HCT116 (cell line): ENCODE measurements around the gene SND1. TPM values are rescaled to one million over a fixed set of nuclear protein-coding genes. Genes with fewer than 3 reads are reported as not detected.
"Not testable (repeated sequence)": the region's sequence is repeated elsewhere in the genome, so short reads cannot be mapped to it uniquely, and the experiment has no call there.

Source experiments
- ATAC-seq: fragments of 200-7000 bp; cut with Tn5 transposase; 2 replicates; pipeline ENCODE4 v1.9.1; 2020; ENCODE audit warnings: mild to moderate bottlenecking, moderate library complexity
- BruUV-seq: library from RNA; stranded (reverse); fragments of 400-500 nt; replicated peaks from 2 replicates; lab custom pipeline; 2021; lab: Mats Ljungman, UMichigan
- CTCF ChIA-PET: fragments of 300-600 bp; sonication (Branson Sonifier 250); formaldehyde crosslinking; loops from one replicate; lab custom pipeline; 2021; ENCODE audit warnings: antibody characterized with exemption; lab: Charles Lee
- POLR2A ChIA-PET: fragments of 300-600, 350-600 bp; sonication (Branson Sonifier 250); formaldehyde crosslinking; loops from one replicate; lab custom pipeline; 2021; ENCODE audit warnings: antibody characterized with exemption; lab: Charles Lee
- RAD21 ChIA-PET, 2 experiments: fragments of 300-600 bp; sonication (Branson Sonifier 250); formaldehyde crosslinking; loops; one replicate each; lab custom pipeline; 2023; ENCODE audit warnings: low total read pairs in 2 of 2; ENCODE audit not compliant: uncharacterized antibody in 2 of 2, unreplicated experiment in 2 of 2, low non-redundant PET in 1 of 2; lab: Charles Lee
- DNase-seq: peaks from one replicate; pipeline ENCODE4 v3.0.0-alpha.2; 2010; ENCODE audit warnings: low read depth, low spot score
- H2AFZ ChIP-seq: fragments of 200-600 bp; shearing (Covaris generic), sonication (generic); 2 replicates; pipeline ENCODE4 v1.6.1; 2017; ENCODE audit warnings: low read depth, mixed run types, mixed read lengths, antibody characterized with exemption, low read length; ENCODE audit not compliant: poor library complexity, severe bottlenecking
- H3K27ac ChIP-seq: 2 replicates; pipeline ENCODE4 v1.5.1; 2012; ENCODE audit warnings: low read depth, low read length
- H3K27me3 ChIP-seq: fragments of 200-600 bp; sonication (generic); 2 replicates; pipeline ENCODE4 v1.6.1; 2016; ENCODE audit warnings: mixed run types, low read length, mixed read lengths; ENCODE audit not compliant: insufficient read depth
- H3K36me3 ChIP-seq, 2 experiments: fragments of 200-500 bp in 1 of 2; fragments of 200-600 bp in 1 of 2; sonication (Bioruptor generic) in 1 of 2; sonication (generic) in 1 of 2; 2 replicates each; pipeline versions ENCODE4 v1.5.1 to v1.6.1; 2014 to 2016; ENCODE audit warnings: low read length in 2 of 2, inconsistent platforms in 1 of 2, mixed read lengths in 1 of 2, mixed run types in 1 of 2; ENCODE audit not compliant: insufficient read depth in 2 of 2, control insufficient read depth in 1 of 2
- H3K4me1 ChIP-seq, 2 experiments: fragments of 200-600 bp in 1 of 2; sonication (generic) in 1 of 2; 2 replicates each; pipeline versions ENCODE4 v1.5.1 to v1.6.1; 2012 to 2017; ENCODE audit warnings: low read length in 2 of 2, inconsistent platforms in 1 of 2, mild to moderate bottlenecking in 1 of 2, mixed read lengths in 1 of 2, mixed run types in 1 of 2, moderate library complexity in 1 of 2; ENCODE audit not compliant: insufficient read depth in 2 of 2, control insufficient read depth in 1 of 2
- H3K4me2 ChIP-seq: fragments of 200-600 bp; sonication (generic); 2 replicates; pipeline ENCODE4 v1.6.1; 2017; ENCODE audit warnings: mixed run types, low read length, mixed read lengths
- H3K4me3 ChIP-seq, 2 experiments: fragments of 200-600 bp in 1 of 2; sonication (generic) in 1 of 2; replicated peaks in 1 of 2; 2 replicates each; pipeline ENCODE4 v1.5.1; 2011 to 2016; ENCODE audit warnings: low read length in 2 of 2, control low read depth in 1 of 2, low read depth in 1 of 2, mild to moderate bottlenecking in 1 of 2, mixed read lengths in 1 of 2, mixed run types in 1 of 2
- H3K79me2 ChIP-seq: fragments of 200-600 bp; sonication (generic); 2 replicates; pipeline ENCODE4 v1.6.1; 2017; ENCODE audit warnings: mild to moderate bottlenecking, mixed run types, low read length, moderate library complexity, mixed read lengths; ENCODE audit not compliant: insufficient read depth
- H3K9ac ChIP-seq: fragments of 200-600 bp; sonication (generic); 2 replicates; pipeline ENCODE4 v1.6.1; 2016; ENCODE audit warnings: low read length, mixed read lengths
- H3K9me2 ChIP-seq: fragments of 200-600 bp; sonication (generic), shearing (Covaris generic); 2 replicates; pipeline ENCODE4 v1.6.1; 2017; ENCODE audit warnings: mixed run types, mild to moderate bottlenecking, moderate library complexity; ENCODE audit not compliant: insufficient read depth
- H3K9me3 ChIP-seq, 2 experiments: fragments of 200-500 bp in 1 of 2; fragments of 200-600 bp in 1 of 2; sonication (Bioruptor generic) in 1 of 2; sonication (generic) in 1 of 2; 2 replicates each; pipeline ENCODE4 v1.6.1; 2014 to 2017; ENCODE audit warnings: low read length in 2 of 2, mixed read lengths in 2 of 2, inconsistent platforms in 1 of 2, low read depth in 1 of 2, mild to moderate bottlenecking in 1 of 2, mixed run types in 1 of 2, moderate library complexity in 1 of 2; ENCODE audit not compliant: control insufficient read depth in 1 of 2, insufficient read depth in 1 of 2
- H4K20me1 ChIP-seq: fragments of 200-600 bp; sonication (generic), shearing (Covaris generic); 2 replicates; pipeline ENCODE4 v1.6.1; 2017; ENCODE audit warnings: mixed run types, mild to moderate bottlenecking, moderate library complexity; ENCODE audit not compliant: insufficient read depth
- CBX3 ChIP-seq: IDR thresholded peaks from 2 replicates; pipeline ENCODE4 v1.6.1; 2012; ENCODE audit warnings: low read depth
- CEBPB ChIP-seq: IDR thresholded peaks from 2 replicates; pipeline ENCODE4 v1.6.1; 2012; ENCODE audit warnings: low read depth
- EZH2 ChIP-seq: fragments of 200-600 bp; sonication (generic); IDR thresholded peaks from 2 replicates; pipeline ENCODE4 v1.6.1; 2017; ENCODE audit warnings: antibody characterized with exemption, mixed run types
- EZH2phosphoT487 ChIP-seq: fragments of 200-600 bp; IDR thresholded peaks from 2 replicates; pipeline ENCODE4 v1.6.1; 2018; ENCODE audit warnings: antibody characterized with exemption, borderline replicate concordance
- TCF7L2 ChIP-seq: IDR thresholded peaks from 2 replicates; pipeline ENCODE4 v1.7.0; 2011; ENCODE audit warnings: borderline replicate concordance, inconsistent platforms; ENCODE audit not compliant: insufficient read depth, insufficient read length; ENCODE audit errors: extremely low read depth
- intact Hi-C: fragments of 100-400 bp; cut with micrococcal nuclease; formaldehyde crosslinking; loops from 2 replicates; pipeline ENCODE4 v1.10.0; 2022
- total RNA-seq: library from RNA; stranded (reverse); gene quantifications from one replicate; pipeline ENCODE4 v1.2.1, GENCODE V29; 2021; ENCODE audit not compliant: unreplicated experiment
- TF ChIP-seq, protein P1 (sequence below): IDR thresholded peaks from 2 replicates; pipeline ENCODE4 v1.6.1; 2011; ENCODE audit warnings: mild to moderate bottlenecking, low read length, moderate library complexity; ENCODE audit not compliant: insufficient replicate concordance; ENCODE audit errors: extremely low read depth
- TF ChIP-seq, protein P2 (sequence below): IDR thresholded peaks from 2 replicates; pipeline ENCODE4 v1.6.1; 2012
- TF ChIP-seq, protein P3 (sequence below): IDR thresholded peaks from 2 replicates; pipeline ENCODE4 v1.6.1; 2012

Gene SND1
- total RNA-seq, 1 experiment from 2014 or later = 169 TPM

DNA sequence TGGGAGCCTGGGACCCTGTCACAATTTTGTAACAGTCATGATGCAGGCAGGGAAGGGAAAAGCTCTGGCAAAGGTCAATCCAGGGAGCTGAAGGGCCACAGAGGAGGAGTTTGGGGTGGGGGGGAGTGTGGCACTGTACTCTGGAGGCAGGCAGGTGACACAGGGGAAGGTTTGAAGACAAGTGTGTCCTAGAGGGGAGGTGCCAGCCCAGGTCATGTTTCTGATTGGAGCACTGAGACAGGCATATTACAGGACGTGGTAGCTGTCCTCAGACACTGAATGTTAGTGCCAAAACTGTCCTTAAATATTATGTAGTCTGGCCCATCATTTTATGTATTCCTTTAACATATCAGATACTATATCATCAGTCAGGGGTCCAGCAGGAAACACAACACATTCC, 454.8 kb downstream of the SND1 start:
- intact Hi-C loops = no loop called here
- ATAC-seq = peak; percentile 59
- Histone ChIP-seq H3K27me3 (no peaks in the 10 kb centered on the region; the same call in 1 of the 2 replicates), H4K20me1 (no peaks in the 10 kb centered on the region), H3K36me3 (no peaks in the 10 kb centered on the region), H3K4me2 (no peak overlapping the region), H3K9ac (no peak overlapping the region), H3K27ac (no peak overlapping the region), H3K4me3 (no peak overlapping the region), H2AFZ (no peak overlapping the region), H3K79me2 (no peaks in the 10 kb centered on the region), H3K4me1 (no peaks in the 10 kb centered on the region), H3K9me2 (no peaks in the 10 kb centered on the region), H3K9me3 (no peaks in the 10 kb centered on the region)
- no peak for DNase-seq
- no peak for TF ChIP-seq CBX3
- CTCF ChIA-PET = no interaction called here
- no TSS peak for BruUV-seq
- RAD21 ChIA-PET = no interaction called here
- POLR2A ChIA-PET = no interaction called here

DNA sequence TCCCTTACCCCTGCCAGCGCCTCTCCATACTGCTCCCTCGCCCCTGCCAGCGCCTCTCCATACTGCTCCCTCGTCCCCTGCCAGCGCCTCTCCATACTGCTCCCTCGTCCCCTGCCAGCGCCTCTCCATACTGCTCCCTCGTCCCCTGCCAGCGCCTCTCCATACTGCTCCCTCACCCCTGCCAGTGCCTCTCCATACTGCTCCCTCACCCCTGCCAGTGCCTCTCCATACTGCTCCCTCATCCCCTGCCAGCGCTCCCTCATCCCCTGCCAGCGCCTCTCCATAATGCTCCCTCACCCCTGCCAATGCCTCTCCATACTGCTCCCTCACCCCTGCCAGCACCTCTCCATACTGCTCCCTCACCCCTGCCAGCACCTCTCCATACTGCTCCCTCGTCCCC, 455.5 kb downstream of the SND1 start:
- H3K36me3 ChIP-seq, H3K27me3 ChIP-seq, DNase-seq, BruUV-seq, intact Hi-C loops, POLR2A ChIA-PET, H3K79me2 ChIP-seq, H3K27ac ChIP-seq, H2AFZ ChIP-seq, H3K9me3 ChIP-seq, H3K4me3 ChIP-seq, H4K20me1 ChIP-seq, CTCF ChIA-PET, H3K4me1 ChIP-seq, H3K9me2 ChIP-seq, H3K4me2 ChIP-seq, ATAC-seq, RAD21 ChIA-PET, H3K9ac ChIP-seq: not testable (repeated sequence)

DNA sequence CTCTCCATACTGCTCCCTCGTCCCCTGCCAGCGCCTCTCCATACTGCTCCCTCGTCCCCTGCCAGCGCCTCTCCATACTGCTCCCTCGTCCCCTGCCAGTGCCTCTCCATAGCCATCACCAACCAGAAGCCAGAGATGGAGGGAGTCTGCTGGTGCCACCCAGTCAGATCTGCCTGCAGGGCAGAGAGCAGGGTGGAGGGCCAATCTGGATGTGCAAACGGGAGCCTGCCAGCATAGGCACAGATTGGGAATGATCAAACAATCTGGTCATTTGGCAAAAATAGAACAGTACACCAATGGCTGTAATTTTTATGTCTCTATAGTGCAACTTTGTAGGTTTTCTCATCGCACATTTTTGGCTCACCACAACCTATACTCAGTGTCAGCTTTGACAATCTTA, 456.1 kb downstream of the SND1 start:
- DNase-seq (no peak), ATAC-seq (no peak)
- Histone ChIP-seq H3K9me3 (no peaks in the 10 kb centered on the region), H3K36me3 (no peaks in the 10 kb centered on the region), H3K27ac (no peak overlapping the region), H3K4me3 (no peak overlapping the region), H3K9me2 (no peaks in the 10 kb centered on the region), H3K79me2 (no peaks in the 10 kb centered on the region), H3K4me1 (no peaks in the 10 kb centered on the region), H4K20me1 (no peaks in the 10 kb centered on the region), H2AFZ (no peak overlapping the region), H3K27me3 (no peaks in the 10 kb centered on the region; the same call in 1 of the 2 replicates), H3K4me2 (no peak overlapping the region), H3K9ac (no peak overlapping the region)
- intact Hi-C loops = no loop called here
- BruUV-seq = no TSS peak
- ChIA-PET RAD21 (no interaction called here), CTCF (no interaction called here), POLR2A (no interaction called here)
- TF ChIP-seq, protein P1, sequence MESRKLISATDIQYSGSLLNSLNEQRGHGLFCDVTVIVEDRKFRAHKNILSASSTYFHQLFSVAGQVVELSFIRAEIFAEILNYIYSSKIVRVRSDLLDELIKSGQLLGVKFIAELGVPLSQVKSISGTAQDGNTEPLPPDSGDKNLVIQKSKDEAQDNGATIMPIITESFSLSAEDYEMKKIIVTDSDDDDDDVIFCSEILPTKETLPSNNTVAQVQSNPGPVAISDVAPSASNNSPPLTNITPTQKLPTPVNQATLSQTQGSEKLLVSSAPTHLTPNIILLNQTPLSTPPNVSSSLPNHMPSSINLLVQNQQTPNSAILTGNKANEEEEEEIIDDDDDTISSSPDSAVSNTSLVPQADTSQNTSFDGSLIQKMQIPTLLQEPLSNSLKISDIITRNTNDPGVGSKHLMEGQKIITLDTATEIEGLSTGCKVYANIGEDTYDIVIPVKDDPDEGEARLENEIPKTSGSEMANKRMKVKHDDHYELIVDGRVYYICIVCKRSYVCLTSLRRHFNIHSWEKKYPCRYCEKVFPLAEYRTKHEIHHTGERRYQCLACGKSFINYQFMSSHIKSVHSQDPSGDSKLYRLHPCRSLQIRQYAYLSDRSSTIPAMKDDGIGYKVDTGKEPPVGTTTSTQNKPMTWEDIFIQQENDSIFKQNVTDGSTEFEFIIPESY = no peak
- TF ChIP-seq, protein P2, sequence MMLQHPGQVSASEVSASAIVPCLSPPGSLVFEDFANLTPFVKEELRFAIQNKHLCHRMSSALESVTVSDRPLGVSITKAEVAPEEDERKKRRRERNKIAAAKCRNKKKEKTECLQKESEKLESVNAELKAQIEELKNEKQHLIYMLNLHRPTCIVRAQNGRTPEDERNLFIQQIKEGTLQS = no peak
- TF ChIP-seq CBX3 (no peak), EZH2phosphoT487 (no peak), TCF7L2 (no peak), CEBPB (no peak), EZH2 (no peak)
- TF ChIP-seq, protein P3, sequence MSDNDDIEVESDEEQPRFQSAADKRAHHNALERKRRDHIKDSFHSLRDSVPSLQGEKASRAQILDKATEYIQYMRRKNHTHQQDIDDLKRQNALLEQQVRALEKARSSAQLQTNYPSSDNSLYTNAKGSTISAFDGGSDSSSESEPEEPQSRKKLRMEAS = no peak
